HG02943 (cell line): ENCODE data around the gene TEAD1.

Experiments used
- ATAC-seq: cut with Tn5 transposase; IDR thresholded peaks from one replicate; pipeline ENCODE4 v1.9.1; 2021; ENCODE audit warnings: mild to moderate bottlenecking, low read depth, moderate library complexity; ENCODE audit not compliant: unreplicated experiment

The TEAD1 gene

DNA sequence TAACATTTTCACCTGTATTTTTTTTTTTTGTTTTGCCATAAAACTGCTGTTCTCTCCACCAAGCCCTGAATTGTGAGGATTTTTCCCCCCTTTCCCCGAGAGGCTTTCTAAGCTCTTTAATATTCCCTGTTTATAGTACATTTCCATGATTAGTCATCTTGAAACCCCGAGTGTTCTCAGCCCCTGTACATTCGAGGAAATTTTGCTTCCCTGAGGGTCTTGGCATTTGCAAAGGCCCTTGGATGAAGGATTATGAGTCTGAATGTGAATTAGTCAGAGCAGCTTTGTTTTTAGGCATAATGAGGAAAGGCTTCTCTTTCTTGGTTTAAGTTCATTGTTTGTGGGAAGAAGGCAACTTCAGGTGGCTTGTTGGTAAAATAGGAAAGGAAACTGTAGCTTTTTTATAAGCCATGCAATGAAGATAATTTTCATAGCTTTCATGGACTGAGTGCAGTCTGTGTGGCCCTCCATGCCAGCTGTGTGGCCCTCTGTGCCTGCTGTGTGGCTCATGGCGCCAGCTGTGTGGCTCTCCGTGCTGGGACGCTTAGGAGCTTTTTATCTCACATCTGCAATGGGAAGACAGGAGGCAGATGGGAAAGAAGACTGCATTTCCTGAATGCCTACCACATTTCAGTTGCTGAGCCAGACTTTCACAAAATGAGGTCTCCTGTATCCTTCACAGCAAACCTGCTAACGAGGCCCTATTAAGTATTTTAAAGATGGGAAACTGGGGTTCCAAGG lies 129.0 kb downstream of the TEAD1 start:
- ATAC-seq: no peak

DNA sequence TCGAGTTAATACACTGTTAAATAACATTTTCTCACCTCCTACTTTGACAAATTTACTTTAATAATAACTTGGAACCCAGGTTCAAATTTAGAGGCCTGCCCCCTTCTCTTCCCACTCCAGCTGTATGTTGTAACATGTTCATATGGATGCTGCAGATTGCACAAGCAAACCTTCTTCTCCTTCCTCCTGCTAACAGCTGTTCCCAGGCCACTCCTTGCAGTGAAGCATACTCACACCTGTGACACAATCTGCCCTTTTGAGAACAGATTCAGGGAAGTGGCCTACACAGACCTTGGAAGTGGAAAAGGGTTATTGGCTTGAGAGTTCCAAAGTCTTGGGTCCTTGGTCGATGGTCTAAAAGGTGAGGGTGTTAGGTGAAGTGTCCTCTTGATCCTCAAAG lies 131.9 kb downstream of the TEAD1 start:
- ATAC-seq: no peak

DNA sequence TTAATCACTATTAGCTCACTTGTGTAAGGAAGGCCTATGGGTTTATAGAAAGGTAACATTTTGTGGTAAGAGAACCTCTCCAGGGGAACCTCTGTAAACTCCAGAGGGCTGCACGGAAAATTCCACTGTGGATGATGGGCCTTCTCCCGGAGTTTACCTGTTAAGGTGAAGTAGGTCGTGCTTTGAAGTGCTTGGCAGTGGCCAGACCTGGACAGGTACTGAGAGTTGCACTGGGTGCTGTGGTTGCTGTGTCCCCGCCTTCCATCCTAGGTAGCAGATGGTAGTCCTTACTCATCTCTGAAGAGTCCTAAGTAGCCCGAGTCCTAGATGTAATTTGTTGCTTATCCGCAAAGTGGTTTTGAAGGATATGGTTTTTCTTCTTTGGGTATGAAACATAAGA lies 133.4 kb downstream of the TEAD1 start:
- no peak for ATAC-seq

DNA sequence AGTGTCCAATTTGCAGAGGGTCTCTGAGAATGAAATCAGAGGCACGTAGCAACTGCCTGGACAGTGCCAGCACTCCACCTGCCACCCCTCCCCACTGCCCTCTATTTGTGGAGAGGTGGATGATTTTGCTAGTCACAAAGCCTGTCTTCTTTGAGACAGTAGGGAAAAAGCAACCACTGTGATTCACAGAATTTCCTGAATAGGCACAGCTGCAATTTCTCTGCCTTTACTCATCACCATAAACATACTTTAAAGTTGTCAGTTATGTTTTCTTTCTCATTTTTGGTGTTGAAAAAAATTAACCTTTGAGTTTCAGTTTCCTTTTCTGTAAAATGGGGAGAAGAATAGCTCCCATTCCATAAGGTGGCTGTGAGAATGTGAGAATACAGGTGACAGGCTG lies 134.3 kb downstream of the TEAD1 start:
- no peak for ATAC-seq

DNA sequence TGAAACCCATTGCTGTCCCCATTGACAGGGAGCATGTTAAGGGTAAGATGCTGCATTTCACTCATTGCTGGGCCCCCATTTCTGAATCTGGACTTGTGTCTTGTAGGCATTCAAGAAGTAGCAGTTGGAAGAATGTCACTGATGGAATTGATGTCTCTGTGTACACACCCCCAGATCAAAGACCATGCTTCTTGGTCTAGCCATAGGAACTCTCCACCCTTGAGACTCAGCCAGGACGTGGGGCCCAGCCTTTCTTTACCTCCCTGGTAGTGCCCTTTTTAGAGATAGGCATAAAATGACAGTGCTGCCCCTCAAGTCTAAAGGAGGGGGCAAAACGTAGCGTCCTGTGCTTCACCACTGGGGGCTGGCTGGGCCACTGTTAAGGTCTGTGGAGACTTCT lies 135.1 kb downstream of the TEAD1 start:
- no peak for ATAC-seq

DNA sequence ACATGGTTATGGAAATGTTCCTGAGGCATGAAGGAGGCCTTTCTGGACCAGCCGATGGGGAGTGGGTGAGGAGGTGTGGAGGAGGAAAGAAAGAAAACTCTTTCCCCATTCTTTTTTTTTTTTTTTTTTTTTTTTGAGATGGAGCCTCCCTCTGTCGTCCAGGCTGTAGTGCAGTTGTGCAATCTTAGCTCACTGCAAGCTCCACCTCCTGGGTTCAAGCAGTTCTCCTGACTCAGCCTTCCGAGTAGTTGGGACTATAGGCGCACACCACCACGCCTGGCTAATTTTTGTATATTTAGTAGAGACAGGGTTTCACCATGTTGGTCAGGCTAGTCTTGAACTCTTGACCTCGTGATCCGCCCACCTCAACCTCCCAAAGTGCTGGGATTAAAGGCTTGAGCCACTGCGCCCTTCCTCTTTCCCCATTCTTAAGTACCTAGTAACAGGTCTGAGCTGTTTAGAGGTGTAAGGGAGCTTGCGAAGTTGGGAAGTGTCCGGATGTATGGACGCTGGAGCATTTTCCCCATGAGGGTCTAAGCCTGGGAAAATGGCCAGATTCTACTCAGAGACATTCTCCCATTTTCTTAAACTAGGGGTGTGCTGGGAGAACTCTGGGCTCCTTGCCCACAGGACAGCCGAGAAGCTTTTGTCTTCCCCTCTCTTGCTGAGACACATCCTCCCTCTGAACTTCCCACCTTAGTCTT lies 135.8 kb downstream of the TEAD1 start:
- no peak for ATAC-seq

DNA sequence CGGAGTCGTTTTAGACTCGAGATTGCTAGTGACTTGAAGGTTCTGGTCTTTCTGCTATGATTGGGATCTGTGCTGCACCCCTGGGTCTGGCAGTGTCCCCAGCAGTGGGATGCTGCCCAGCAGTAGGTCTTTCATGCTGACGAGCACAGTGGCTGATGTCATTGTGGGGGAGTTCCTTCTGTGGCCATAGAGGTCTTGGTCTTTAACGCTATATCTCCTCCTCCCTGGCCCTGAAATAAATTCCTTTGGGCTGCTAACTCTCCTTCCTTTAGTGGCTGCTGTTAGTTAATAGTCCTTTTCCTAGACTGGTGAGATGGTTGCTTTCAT lies 136.3 kb downstream of the TEAD1 start:
- no peak for ATAC-seq

DNA sequence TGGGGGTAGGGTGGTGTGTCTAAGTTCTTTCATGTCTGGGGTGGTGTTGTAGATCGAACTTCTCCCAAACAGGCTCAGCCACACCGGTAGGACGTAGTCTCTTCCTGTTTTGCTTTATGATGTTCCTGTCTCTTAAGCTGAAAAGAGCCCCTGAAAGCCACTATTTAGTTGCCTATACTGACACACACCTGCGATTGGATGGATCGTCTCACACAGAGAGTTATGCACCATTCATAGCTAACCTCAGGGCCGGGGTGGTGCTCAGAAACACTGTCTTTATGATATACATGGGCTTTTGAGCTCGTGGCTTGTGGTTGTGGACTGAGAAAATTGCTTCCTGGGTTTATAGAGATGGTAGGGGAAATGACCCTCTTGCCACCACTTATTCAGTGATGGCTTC lies 137.6 kb downstream of the TEAD1 start:
- no peak for ATAC-seq

DNA sequence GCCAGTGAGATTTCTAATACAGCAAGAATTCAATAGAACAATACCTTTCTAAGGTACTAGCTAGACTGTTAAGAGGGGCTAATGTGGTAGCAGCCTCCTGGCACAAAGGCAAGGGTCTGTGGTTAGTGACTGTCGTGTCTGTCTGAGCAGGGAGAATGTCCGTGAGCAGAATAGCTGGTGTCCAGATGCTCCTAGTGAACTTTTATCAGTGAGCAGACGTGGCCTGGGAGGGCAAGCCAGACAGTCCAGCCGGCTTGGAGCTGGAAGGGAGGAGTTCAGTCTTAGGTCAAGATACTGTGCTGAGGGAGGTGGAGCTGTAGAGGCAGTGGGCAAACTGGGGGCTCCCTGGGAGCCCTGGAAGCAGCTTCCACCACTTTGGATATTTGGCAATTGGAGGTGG lies 138.6 kb downstream of the TEAD1 start:
- no peak for ATAC-seq

DNA sequence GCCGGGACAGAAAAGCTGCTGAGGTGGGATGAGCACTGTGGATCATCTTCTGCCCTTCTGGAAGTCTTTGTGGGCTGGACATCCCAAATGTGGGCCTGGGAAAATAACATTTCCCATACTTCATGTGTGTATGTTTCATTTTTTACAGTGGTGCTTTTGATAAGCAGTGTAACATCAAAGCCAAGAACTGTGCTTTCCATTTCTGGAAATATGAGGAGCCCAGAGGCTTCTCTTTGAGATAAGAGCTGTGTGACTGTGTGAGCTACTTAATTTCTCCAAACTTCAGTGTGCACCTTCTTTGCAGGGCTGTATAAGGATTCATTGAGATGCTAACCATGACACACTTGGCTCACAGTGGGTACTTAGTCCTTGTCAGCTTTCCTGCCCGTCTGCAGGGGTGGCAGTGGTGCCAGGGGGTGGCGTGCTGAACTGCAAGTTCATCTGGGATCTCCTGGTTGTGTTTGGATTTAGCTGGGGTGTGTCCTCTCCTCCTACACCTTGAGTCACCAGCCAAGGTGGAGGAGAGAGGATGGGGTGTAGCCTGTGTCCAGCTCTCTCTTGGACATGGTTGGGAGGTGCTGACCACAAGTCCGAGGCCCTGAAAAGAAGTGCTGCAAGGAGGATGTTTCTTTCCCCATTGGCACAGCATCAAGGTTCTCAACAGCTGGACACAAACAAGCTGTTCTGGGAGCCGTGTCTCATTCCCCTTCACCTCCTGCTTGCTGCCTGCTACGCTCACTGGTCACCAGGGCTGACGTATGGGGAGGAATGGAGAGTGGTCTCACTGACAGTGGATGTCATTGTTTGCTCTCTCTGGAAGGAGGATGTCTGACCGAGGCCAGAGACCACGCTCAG lies 139.4 kb downstream of the TEAD1 start:
- no peak for ATAC-seq

DNA sequence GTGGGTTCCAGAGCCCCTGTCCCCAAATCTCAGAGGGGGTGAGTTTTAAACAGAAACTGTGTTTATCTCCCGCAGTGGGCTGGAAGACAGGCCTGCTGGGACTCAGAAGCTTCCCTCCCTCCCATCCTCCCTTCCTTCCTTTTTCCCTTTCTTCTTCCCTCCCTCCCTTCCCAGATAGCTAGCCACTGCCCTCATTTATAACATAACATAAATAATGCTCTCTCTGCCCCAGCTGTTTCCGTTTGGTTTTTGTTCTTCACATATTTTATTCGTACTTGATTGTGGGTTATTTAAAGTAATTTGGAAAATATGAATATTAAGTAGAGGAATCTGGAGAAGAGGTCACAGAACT lies 140.9 kb downstream of the TEAD1 start:
- no peak for ATAC-seq

DNA sequence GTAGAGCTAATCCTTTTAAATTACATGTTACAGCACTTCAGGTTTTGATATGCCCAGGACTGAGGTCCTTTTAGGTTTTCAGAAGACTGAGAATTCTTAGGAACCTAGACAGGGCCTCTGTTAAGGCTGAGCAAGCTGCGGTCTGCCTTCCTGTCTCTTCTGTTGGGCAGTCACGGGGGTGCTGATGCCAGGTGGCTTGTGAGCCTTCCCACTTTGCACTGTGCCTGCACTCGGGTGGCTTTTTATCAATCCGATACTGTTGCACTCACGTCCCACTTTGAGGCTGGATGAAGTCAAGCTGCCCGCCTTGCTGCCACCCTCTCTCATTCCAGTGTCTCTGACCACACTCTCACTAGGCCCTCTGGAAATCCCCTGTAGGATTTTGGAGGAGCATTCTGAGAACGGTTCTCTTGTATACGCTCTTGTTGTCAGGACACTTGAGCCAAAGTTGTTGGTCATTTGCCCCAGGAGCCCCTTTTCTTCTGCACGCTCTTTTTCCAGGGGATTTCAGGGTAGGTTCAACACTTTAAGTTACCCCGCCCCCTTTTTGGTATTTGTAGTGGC lies 141.8 kb downstream of the TEAD1 start:
- no peak for ATAC-seq

DNA sequence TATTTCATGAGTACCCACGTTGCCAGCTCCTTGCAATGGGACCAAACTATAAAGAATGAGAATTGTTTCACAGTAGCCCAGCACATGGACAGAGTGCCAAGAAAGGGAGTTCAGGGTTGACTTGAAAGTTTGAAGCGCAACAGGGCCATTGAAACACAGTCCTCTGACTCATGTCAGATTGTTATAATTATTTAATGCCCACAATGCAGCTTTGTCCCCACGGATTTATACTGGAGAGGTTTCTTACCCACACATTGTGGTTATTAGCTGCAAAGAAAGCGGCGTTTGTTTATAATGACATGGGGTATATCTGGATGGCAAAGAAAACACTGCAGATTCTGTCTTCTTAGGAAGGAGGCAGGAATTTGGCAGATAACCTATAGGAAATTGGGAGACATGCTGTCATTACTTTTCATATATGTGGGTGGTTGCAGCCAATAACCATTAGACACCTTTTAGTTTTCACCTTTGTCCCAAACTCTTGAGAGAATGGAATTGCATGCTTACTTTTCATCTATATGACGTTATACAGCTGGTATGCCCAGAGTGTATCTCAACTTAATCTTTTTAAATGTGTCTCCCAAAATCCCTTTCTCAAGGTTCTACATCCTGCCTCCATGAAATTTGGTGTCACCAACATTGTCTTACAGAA lies 143.6 kb downstream of the TEAD1 start:
- ATAC-seq: no peak

DNA sequence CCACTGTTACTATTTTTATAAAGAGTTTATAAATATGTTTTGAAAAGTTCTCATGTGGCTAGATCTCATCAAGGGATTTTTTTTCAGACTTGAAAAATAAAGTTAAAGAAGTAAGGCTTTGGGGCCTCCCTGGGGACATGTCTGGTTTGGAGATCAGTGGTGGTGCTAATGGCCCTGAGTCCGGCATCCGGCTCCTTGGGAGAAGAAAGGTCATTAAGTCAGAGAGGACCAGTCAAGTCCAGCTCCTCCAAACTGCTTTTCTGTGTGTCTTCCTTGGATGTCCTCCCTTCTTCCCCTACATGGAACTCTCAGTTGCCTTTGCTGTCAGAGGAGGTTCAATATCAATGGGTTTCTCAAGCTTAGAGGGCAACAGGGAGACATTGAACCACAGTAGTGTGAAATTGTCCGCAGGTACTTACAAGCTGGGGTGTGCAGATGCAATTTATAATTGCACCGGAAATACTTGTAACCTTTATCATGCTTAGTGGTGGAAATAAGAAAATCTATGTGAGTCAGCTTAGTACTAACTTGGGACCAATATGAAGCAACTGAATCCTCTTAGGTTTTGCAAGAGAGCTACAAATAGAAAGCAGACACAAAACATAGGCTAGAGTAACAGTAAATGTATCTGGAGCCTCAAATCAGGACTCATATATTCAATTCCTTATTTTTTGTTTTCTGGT lies 144.3 kb downstream of the TEAD1 start:
- no peak for ATAC-seq

DNA sequence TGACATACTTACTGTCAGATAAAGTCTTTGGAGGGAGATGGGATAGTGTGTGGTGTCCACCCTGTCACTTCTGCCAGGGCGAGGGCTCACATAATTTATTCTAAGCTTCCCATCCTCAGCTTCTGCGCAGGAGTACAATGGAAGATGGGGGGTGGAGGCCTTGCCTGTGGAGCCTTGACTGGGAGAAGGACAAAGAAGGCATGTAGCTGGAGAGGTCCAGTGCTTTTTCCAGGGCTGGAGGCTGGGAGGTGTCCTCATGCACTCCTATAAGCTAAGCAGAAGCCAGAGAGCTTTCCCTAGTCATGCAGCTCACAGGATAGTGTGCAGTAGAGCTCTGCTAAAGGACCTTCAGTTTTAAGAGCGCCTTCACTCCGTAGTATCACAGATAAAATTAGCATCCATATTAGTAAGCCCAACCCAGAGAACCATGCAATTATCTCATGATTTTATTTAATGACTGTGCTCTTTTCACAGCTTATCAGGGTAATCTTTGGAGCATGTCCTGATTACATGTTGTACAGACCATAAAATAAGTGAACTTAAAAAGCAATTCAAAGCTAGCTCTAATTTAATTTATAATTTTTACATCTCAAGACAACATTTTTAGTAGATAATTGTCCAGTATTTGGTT lies 148.3 kb downstream of the TEAD1 start:
- ATAC-seq: no peak

DNA sequence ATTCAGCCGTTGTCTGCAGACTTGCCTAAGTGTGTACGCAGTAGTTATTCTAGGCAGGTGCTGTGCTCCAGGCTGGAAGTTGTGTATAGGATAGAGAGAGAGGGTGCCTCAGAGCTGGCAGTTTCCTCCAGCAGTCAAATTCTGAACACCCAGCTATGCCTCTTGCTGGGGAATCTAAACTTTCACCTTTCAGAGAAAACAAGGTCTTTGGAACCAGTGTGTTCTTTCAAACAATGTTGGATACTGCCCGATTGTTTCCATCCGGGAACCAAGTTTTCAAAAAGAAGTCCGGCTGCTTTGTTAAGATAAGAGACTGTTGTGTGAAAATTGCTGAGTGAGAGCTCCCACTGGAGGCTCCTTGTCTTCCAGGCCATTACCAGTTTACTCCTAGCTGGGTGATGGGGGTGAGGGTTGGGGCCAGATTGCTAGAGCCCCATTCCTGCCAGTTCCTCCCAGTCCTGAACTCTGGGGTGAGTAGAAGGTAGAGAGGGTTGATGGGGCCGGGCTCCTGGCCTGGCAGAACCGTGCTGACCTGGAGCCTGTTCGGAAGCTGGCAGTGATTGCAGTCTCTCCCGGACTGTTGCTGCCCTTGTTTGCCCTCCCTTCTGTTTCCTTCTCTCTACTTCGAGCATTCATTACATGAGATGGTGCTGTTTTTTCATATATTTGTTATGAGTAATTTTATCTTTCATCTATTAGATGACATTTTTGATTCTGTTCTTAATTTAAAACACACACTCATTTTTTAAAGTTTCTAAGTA lies 150.2 kb downstream of the TEAD1 start:
- ATAC-seq: no peak

DNA sequence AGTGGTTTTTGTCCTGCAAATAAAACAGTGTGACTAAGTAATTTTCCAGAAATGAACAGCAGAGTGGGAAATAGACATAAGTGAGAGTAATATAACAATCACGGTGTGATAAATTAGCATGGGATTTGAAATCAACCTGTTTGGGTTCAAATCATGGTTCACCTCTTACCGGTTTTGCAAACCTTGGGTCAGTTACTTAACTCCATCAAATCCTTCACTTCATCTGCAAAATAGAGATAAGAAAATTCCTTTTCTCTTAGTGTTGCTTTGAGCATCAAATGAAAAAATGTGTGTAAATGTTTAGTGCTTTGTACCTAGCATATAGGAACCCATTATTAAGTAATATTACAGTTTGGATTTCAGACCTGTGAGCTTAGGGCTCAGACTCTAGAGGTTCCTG lies 152.2 kb downstream of the TEAD1 start:
- no peak for ATAC-seq

DNA sequence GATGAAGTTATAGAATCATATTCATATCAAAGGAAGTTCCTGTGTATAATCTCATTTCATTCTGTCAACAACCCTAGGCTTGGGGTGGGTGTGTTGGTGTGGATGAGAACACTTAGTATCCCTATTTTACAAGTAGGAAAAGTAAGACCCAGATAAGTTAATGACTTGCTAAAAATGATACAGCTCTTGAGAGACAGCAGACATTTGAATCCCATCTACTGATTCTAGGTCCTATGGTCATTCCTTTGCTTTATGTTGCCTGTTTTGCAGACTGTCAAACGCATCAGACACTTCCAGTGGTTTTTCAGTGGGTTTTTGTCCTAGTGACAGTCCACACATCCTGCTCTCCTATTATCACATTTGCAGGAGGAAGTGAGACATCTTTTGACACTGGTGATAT lies 153.1 kb downstream of the TEAD1 start:
- no peak for ATAC-seq
